WTC11 (cell line): ENCODE data around the gene ATP6AP1. TPM values are rescaled to one million over a fixed set of nuclear protein-coding genes. Genes with fewer than 3 reads are reported as not detected.

Source experiments
- ATAC-seq: fragments of 200-7000 bp; cut with Tn5 transposase; 2 replicates; pipeline ENCODE4 v1.10.0; 2021; ENCODE audit warnings: mild to moderate bottlenecking, moderate library complexity
- CTCF ChIA-PET: fragments of 300-600 bp; sonication (Branson Sonifier 250); formaldehyde crosslinking; loops from one replicate; lab custom pipeline; 2021; ENCODE audit warnings: antibody characterized with exemption; lab: Charles Lee
- POLR2A ChIA-PET: fragments of 350-600 bp; sonication (Branson Sonifier 250); formaldehyde crosslinking; loops from one replicate; lab custom pipeline; 2021; ENCODE audit warnings: antibody characterized with exemption; lab: Charles Lee
- DNase-seq: peaks from one replicate; pipeline ENCODE4 v3.0.0; 2021; ENCODE audit warnings: low spot score
- H3K27ac Mint-ChIP-seq: 2 replicates; pipeline ENCODE4 v1.8.0; 2021; ENCODE audit warnings: mixed read lengths
- H3K27me3 Mint-ChIP-seq: 2 replicates; pipeline ENCODE4 v1.8.0; 2021; ENCODE audit warnings: low read depth, mild to moderate bottlenecking, moderate library complexity, mixed read lengths
- H3K36me3 Mint-ChIP-seq: 2 replicates; pipeline ENCODE4 v1.8.0; 2021; ENCODE audit warnings: mixed read lengths
- H3K4me1 Mint-ChIP-seq: 2 replicates; pipeline ENCODE4 v1.8.0; 2022; ENCODE audit warnings: mixed read lengths
- H3K4me3 Mint-ChIP-seq: 2 replicates; pipeline ENCODE4 v1.8.0; 2021; ENCODE audit warnings: mild to moderate bottlenecking, moderate library complexity, mixed read lengths
- H3K9me3 Mint-ChIP-seq: 2 replicates; pipeline ENCODE4 v1.8.0; 2021; ENCODE audit warnings: mixed read lengths
- ATF1 ChIP-seq: sonication (generic); formaldehyde crosslinking; IDR thresholded peaks from 2 replicates; pipeline ENCODE4 v1.8.1; 2023; ENCODE audit warnings: mild to moderate bottlenecking, moderate library complexity, missing genetic modification reagents
- CBFB ChIP-seq: sonication (generic); formaldehyde crosslinking; IDR thresholded peaks from 2 replicates; pipeline ENCODE4 v1.8.1; 2022; ENCODE audit warnings: mild to moderate bottlenecking, low read depth, missing genetic modification reagents
- ELF4 ChIP-seq: sonication (generic); formaldehyde crosslinking; IDR thresholded peaks from 2 replicates; pipeline ENCODE4 v1.8.1; 2022; ENCODE audit warnings: low read depth, mild to moderate bottlenecking, moderate library complexity, missing genetic modification reagents
- ESRRA ChIP-seq: sonication (generic); formaldehyde crosslinking; IDR thresholded peaks from 2 replicates; pipeline ENCODE4 v1.8.1; 2022; ENCODE audit warnings: mild to moderate bottlenecking, missing genetic modification reagents, borderline replicate concordance
- FOXK1 ChIP-seq: sonication (generic); formaldehyde crosslinking; IDR thresholded peaks from 2 replicates; pipeline ENCODE4 v1.8.0; 2022; ENCODE audit warnings: mild to moderate bottlenecking, moderate library complexity, missing genetic modification reagents
- FOXP4 ChIP-seq: sonication (generic); formaldehyde crosslinking; IDR thresholded peaks from 2 replicates; pipeline ENCODE4 v1.8.0; 2022; ENCODE audit warnings: mild to moderate bottlenecking, missing genetic modification reagents
- IRF2 ChIP-seq: sonication (generic); formaldehyde crosslinking; IDR thresholded peaks from 2 replicates; pipeline ENCODE4 v1.8.0; 2022; ENCODE audit warnings: low read depth, missing genetic modification reagents, borderline replicate concordance
- JAZF1 ChIP-seq: fragments of 250-450 bp; sonication (Bioruptor Pico); IDR thresholded peaks from 2 replicates; pipeline ENCODE4 v1.9.0; 2021; ENCODE audit warnings: moderate library complexity, mild to moderate bottlenecking, inconsistent platforms
- MYBL2 ChIP-seq: sonication (generic); formaldehyde crosslinking; IDR thresholded peaks from 2 replicates; pipeline ENCODE4 v1.8.1; 2023; ENCODE audit warnings: mild to moderate bottlenecking, moderate library complexity, missing genetic modification reagents
- SMAD4 ChIP-seq: sonication (generic); formaldehyde crosslinking; IDR thresholded peaks from 2 replicates; pipeline ENCODE4 v1.8.0; 2022; ENCODE audit warnings: mild to moderate bottlenecking, missing genetic modification reagents
- STAT6 ChIP-seq: sonication (generic); formaldehyde crosslinking; conservative IDR thresholded peaks from 2 replicates; pipeline ENCODE4 v1.8.1; 2023; ENCODE audit warnings: mild to moderate bottlenecking, low read depth, missing genetic modification reagents, moderate library complexity
- TCF7 ChIP-seq: sonication (generic); formaldehyde crosslinking; IDR thresholded peaks from 2 replicates; pipeline ENCODE4 v1.8.0; 2022; ENCODE audit warnings: mild to moderate bottlenecking, low read depth, missing genetic modification reagents, moderate library complexity
- TEAD1 ChIP-seq: sonication (generic); formaldehyde crosslinking; IDR thresholded peaks from 2 replicates; pipeline ENCODE4 v1.8.0; 2022; ENCODE audit warnings: mild to moderate bottlenecking, missing genetic modification reagents
- TEAD4 ChIP-seq: sonication (generic); formaldehyde crosslinking; IDR thresholded peaks from 2 replicates; pipeline ENCODE4 v1.8.0; 2022; ENCODE audit warnings: mild to moderate bottlenecking, missing genetic modification reagents
- TP53 ChIP-seq: sonication (generic); formaldehyde crosslinking; IDR thresholded peaks from 2 replicates; pipeline ENCODE4 v1.8.1; 2023; ENCODE audit warnings: mild to moderate bottlenecking, missing genetic modification reagents
- USF1 ChIP-seq: sonication (generic); formaldehyde crosslinking; IDR thresholded peaks from 2 replicates; pipeline ENCODE4 v1.8.0; 2022; ENCODE audit warnings: mild to moderate bottlenecking, missing genetic modification reagents
- USF2 ChIP-seq: sonication (generic); formaldehyde crosslinking; IDR thresholded peaks from 2 replicates; pipeline ENCODE4 v1.8.1; 2023; ENCODE audit warnings: mild to moderate bottlenecking, missing genetic modification reagents, moderate library complexity
- ZBTB43 ChIP-seq: sonication (generic); formaldehyde crosslinking; IDR thresholded peaks from 2 replicates; pipeline ENCODE4 v1.8.1; 2023; ENCODE audit warnings: mild to moderate bottlenecking, missing genetic modification reagents
- ZNF138 ChIP-seq: sonication (generic); formaldehyde crosslinking; conservative IDR thresholded peaks from 2 replicates; pipeline ENCODE4 v1.8.1; 2022; ENCODE audit warnings: mild to moderate bottlenecking, moderate library complexity, missing genetic modification reagents
- ZNF219 ChIP-seq: sonication (generic); formaldehyde crosslinking; IDR thresholded peaks from 2 replicates; pipeline ENCODE4 v1.8.0; 2023; ENCODE audit warnings: missing genetic modification reagents, mild to moderate bottlenecking, borderline replicate concordance
- ZNF396 ChIP-seq: fragments of 250-450 bp; sonication (Bioruptor Pico); IDR thresholded peaks from 2 replicates; pipeline ENCODE4 v1.8.0; 2021; ENCODE audit warnings: mild to moderate bottlenecking, moderate library complexity, borderline replicate concordance
- total RNA-seq: library from RNA; stranded (reverse); gene quantifications from 3 replicates; pipeline ENCODE4 v1.2.3, GENCODE V29; 2021

The ATP6AP1 gene
- total RNA-seq, 1 experiment from 2014 or later: 43.9 TPM

- TF ChIP-seq FOXP4 (CRISPR knock-in tag): no peak
- no peak for TF ChIP-seq JAZF1 (CRISPR knock-in tag)
- TF ChIP-seq IRF2 (CRISPR knock-in tag): no peak
- TF ChIP-seq STAT6 (CRISPR knock-in tag): no peak
- TF ChIP-seq ZNF138 (CRISPR knock-in tag): no peak
- TF ChIP-seq ZNF219 (CRISPR knock-in tag): no peak
- TF ChIP-seq ESRRA (CRISPR knock-in tag): no peak
Observed at GRCh38 chrX:154409222-154409871, 19.1 kb upstream of the ATP6AP1 start, which contains the start of gene DNASE1L1 (continued).

- TF ChIP-seq FOXK1 (CRISPR knock-in tag): 0 out of 2 replicates have a peak, but pooled peaks have one; percentile 30
- peak; percentile 75 for TF ChIP-seq USF2 (CRISPR knock-in tag)
- TF ChIP-seq ZBTB43 (CRISPR knock-in tag): no peak
- TF ChIP-seq USF1 (CRISPR knock-in tag): peak; percentile 70; the same call in 1 of the 2 replicates
- TF ChIP-seq TP53 (CRISPR knock-in tag): no peak
- Mint-ChIP-seq H3K27me3 (no peaks in the 10 kb centered on the region), H3K36me3 (peaks cover 2% of the 10 kb centered on the region; the same call in 1 of the 2 replicates), H3K27ac (peak overlapping the region; percentile 45; the same call in 1 of the 2 replicates), H3K9me3 (no peaks in the 10 kb centered on the region), H3K4me1 (peaks cover 12% of the 10 kb centered on the region), H3K4me3 (peak overlapping the region; percentile 65)
- ATAC-seq (peak; percentile 71), DNase-seq (peak; percentile 71)
- ChIA-PET POLR2A (interaction anchor here (1.0 kb wide), 1 partner anchor 14 kb away, joined by 5 read pairs; the partner anchor contains the start of gene RPL10), CTCF (interaction anchor here (0.6 to 1.7 kb wide), 4 partner anchors 11 to 275 kb away, joined by 3 to 10 read pairs (median 4); partner anchors contain the start of gene FLNA)
Observed at GRCh38 chrX:154411981-154412340, 16.5 kb upstream of the ATP6AP1 start.

GRCh38 chrX:154412468-154412867 lies 16.0 kb upstream of the ATP6AP1 start:
- Mint-ChIP-seq H3K4me1 (peaks cover 12% of the 10 kb centered on the region), H3K9me3 (no peaks in the 10 kb centered on the region), H3K4me3 (peak overlapping the region; percentile 65), H3K36me3 (peaks cover 2% of the 10 kb centered on the region; the same call in 1 of the 2 replicates), H3K27ac (no peak overlapping the region), H3K27me3 (no peaks in the 10 kb centered on the region)
- POLR2A ChIA-PET: interaction anchor here (1.0 kb wide), 1 partner anchor 15 kb away, joined by 5 read pairs; the partner anchor contains the start of gene RPL10
- TF ChIP-seq TCF7 (CRISPR knock-in tag) (no peak), JAZF1 (CRISPR knock-in tag) (no peak), TEAD4 (CRISPR knock-in tag) (no peak), ATF1 (no peak), ELF4 (CRISPR knock-in tag) (no peak), CBFB (CRISPR knock-in tag) (no peak), TEAD1 (no peak), ZBTB43 (CRISPR knock-in tag) (no peak), TP53 (CRISPR knock-in tag) (no peak), ZNF396 (CRISPR knock-in tag) (no peak), MYBL2 (no peak), SMAD4 (CRISPR knock-in tag) (no peak)
- ATAC-seq (no peak), DNase-seq (no peak)
- CTCF ChIA-PET: interaction anchor here (1.0 to 1.7 kb wide), 2 partner anchors 39 to 276 kb away, joined by 3 to 10 read pairs; partner anchors contain the start of gene FLNA
